ENCODE data around the gene SPRYD3.
A peak's percentile ranks its signal among the peaks of the same experiment; 100 is the strongest.

Gene SPRYD3

DNA sequence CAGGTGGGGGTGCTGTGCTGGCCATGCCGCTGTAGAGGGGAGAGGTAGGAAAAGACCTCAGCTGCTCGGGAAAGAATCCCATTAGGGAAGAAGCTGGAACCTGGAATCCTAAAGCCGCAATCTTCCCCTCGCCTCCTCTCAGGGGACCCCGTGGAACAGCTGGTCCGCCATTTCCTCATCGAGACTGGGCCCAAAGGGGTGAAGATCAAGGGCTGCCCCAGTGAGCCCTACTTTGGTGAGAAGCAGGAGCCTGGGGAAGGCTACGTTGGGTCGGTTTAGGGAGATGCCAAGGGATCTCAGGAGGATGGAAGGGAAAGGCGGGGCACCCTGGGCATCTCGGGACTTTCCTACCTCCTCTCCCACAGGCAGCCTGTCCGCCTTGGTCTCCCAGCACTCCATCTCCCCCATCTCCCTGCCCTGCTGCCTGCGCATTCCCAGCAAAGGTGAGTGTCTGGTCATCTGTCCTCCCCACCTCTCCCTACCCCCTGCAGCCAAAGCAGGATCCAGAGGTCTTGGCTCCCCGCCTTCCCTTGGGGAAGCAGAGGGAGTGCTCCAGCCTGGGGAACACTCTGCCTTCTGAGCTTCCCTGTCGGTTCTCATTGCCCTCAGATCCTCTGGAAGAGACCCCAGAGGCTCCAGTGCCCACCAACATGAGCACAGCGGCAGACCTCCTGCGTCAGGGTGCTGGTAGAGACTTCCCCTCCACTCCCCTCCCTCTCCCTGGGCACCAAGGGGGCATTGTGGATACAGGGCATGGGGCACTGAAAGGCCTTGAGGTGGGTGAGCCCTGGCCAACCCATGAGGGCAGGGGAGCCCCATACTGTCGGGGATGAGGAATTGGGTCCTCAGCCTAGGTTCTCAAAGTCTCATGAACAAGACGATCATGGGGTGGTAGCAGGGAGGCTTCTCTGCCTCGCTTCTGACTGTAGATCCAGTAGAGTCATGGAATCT, 16.9 kb downstream of the SPRYD3 start:
- no peak for DNase-seq

DNA sequence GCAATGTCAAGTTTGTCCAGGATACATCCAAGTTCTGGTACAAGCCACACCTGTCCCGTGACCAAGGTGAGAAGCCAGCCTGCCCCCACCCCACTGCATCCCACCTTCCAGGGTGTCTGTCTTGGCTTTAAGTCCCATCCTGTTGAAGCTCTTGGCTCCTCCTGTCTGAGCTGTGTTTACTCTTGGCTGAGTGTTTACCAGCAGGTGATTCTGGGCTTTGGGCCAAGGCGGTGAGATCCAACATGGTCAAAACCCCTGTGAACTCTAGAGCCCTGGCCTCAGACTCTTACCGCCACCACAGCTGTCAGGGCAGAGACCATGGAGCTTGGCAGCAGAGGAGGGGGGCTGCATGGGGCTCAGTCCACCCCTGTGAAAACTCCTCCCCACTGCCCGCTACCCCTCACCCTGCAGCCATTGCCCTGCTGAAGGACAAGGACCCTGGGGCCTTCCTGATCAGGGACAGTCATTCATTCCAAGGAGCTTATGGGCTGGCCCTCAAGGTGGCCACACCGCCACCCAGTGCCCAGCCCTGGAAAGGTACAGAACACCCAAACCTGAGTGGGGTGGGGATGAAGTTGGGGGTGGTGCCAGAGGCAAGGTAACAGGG, 17.7 kb downstream of the SPRYD3 start:
- DNase-seq = no peak

DNA sequence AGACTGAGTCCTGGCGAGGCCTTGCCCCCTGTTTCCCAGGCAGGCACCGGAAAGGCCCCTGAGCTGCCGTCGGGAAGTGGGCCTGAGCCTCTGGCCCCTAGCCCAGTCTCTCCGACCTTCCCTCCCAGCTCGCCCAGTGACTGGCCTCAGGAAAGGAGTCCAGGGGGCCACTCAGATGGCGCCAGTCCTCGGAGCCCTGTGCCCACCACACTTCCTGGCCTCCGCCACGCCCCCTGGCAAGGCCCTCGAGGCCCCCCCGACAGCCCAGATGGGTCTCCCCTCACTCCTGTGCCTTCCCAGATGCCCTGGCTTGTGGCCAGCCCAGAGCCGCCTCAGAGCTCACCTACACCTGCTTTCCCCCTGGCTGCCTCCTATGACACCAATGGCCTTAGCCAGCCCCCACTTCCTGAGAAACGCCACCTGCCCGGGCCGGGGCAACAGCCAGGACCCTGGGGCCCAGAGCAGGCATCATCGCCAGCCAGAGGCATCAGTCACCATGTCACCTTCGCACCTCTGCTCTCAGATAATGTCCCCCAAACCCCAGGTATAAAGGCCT, 18.4 kb downstream of the SPRYD3 start:
- no peak for DNase-seq

- no peak for DNase-seq
These were observed 19.0 kb downstream of the SPRYD3 start for GRCh38 chr12:53060064-53060720.

GRCh38 chr12:53059434-53060063, 19.6 kb downstream of the SPRYD3 start:
- DNase-seq = no peak

- no peak for DNase-seq
These were observed 20.3 kb downstream of the SPRYD3 start for GRCh38 chr12:53058674-53059433.

GRCh38 chr12:53057816-53058500, 21.2 kb downstream of the SPRYD3 start:
- no peak for DNase-seq

DNA sequence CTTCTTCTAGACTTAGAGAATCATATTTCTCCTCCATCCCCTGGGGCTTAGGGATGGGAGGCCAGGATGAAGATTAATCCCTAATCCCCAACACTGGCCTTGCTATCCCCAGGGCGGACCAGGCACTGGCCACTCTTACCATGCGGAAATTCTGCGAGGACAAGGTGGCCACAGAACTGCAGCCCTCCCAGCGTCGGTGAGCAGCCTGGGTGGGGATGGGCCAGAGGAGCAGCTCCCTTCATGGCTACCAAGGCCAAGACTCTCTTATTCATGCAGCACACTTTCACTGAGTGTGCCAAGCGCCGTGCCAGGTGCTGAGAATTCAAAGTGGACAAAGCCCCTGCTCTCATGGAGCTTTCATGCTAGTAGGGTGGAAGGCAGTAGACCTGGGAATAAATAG, 22.3 kb downstream of the SPRYD3 start:
- no peak for DNase-seq

- DNase-seq = no peak
These were observed 22.9 kb downstream of the SPRYD3 start for GRCh38 chr12:53056296-53056695.

DNA sequence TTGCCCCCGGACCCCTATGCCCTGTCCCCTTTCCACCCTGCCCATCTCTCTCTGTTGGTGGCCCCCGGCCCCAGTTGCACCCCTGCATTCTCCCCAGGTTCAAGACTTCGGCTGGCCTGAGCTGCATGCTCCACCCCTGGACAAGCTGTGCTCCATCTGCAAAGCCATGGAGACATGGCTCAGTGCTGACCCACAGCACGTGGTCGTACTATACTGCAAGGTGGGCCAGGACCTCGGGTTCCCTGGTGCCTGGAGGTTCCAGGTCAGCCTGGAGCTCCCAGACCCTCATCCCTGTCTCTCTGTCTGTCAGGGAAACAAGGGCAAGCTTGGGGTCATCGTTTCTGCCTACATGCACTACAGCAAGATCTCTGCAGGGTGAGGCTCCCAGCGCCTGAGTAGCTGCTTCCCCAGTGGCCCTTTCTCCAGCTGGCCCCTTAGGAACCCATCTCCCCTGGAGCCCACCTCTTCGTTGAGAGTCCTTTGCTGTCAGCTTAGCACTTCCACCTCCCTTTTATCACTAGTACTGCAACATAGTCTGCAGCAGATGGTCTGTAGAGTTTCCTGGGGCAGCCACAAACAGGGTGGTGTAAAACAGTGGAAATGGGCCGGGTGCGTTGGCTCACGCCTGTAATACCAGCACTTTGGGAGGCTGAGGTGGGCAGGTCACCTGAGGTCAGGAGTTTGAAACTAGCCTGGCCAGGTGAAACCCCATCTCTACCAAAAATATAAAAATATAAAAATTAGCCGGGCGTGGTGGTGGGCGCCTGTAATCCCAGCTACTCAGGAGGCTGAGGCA, 23.5 kb downstream of the SPRYD3 start:
- DNase-seq = no peak

- DNase-seq = peak; percentile 92
These were observed 24.9 kb downstream of the SPRYD3 start for GRCh38 chr12:53054112-53054878.

DNA sequence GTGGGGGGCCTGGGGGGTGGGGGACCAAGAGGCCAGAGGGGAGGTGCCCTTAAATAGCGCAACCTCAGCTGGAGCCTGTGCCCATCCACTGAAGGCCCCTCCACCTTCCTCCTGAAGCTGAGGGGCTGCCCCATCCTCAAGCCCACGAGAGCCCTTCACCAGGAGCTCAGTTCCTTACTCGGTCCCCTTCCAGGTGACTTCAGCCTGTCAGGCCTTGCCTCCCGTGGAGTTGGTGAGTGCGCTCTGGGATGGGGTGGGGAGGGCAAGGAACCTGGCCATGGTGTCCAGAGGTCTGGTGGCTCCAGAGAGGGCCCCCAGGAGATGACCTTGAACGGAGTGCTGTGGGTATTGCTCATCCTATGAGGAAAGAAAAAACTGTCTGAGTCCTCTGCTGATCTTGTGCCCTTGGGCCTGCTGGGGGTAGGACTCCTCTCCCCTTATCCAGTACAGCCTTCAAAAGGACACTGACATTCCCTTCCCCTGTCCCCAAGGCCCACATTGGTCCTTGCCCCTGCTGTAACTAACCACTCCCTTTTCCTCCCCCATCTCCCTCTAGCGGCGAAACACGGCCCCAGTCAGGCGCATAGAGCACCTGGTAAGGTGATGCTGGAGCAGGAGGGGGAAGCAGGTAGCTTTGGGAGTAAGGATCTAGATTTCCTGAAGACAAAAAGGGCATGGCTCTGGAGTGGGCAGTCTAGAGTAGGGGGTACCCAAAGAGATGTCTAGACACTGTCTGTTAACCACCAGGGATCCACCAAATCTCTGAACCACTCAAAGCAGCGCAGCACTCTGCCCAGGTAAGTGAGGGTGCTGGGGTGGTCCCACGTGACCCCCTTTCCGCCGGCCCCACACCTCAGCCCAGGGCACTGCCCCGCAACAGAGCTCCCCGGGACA, 25.7 kb downstream of the SPRYD3 start:
- peak; percentile 62 for DNase-seq

GRCh38 chr12:53052419-53053217, 26.6 kb downstream of the SPRYD3 start:
- DNase-seq = no peak

DNA sequence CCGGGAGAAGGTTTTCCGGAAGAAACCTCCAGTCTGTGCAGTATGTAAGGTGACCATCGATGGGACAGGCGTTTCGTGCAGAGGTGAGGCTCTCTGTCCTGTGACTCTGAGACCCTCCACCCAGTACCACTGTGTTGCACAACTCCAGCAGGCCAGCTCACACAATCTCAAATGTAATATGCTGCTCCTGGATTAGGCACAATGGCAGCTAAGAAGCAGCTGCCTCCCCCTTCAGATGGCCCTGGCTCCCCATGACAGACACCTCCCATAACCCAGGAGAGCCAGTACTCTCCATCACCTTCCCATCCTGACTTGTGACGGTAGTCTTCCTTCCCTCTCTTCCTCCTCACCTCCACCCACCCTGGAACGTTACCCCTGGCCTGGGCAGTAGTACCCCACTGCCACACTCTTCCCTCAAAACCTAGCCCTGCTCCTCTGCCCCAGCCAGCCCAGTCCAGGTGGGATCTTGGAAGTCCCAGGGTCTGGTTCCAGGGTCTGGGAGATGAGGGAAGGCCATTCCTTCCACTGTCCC, 27.2 kb downstream of the SPRYD3 start:
- DNase-seq = no peak

DNA sequence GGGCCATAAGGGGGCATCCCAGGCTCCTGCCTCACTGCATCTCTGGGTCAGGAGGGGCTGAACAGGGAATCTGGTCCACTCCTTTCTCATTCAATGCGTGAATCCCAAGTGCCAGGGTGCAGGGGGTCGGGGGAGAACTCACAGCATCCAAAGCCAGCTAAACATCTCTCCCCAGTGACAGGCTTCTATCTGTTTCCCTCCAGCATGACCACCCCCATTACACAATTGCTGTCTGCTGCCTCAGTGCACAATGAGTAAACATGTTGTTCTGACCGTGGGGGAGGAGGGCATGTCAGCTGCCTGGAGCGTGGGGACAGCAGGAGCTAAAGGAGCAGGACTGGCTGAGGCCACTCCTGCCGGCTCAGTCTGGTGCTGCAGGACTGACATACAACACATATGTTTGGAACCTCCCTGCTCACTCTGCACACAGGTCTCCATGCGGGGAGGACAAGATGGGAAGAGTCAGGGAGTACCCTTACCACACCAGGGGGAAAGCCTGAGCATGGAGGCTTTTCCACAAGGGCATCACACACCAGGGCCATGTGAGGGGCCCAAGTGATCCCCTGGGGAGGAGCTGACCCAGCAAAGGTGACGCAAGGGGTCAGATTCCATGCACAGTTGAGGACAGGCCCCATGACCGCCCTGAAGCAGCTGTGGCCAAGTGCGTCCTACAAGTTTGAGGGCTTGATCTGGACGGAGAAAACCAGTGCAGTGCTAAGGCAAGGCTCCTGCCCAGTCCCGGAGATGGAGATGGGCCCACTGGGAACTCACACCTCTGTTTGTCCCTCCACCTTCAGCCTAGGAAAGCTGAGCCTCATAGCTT, 27.9 kb downstream of the SPRYD3 start:
- no peak for DNase-seq

GRCh38 chr12:53050426-53051057, 28.6 kb downstream of the SPRYD3 start:
- DNase-seq = no peak
